MM.1S (cell line): Measurements from ENCODE around the gene DIMT1.

ENCODE experiments used
- EZH2 ChIP-seq: fragments of 300-600 bp; sonication (generic); optimal IDR thresholded peaks from 2 replicates; pipeline ENCODE3; 2017; ENCODE audit warnings: low read depth, mild to moderate bottlenecking, antibody characterized with exemption, low read length, mixed read lengths
- TF ChIP-seq, protein P1 (sequence below): fragments of 300-600 bp; sonication (generic); IDR thresholded peaks from 2 replicates; pipeline ENCODE4 v1.5.1; 2016; ENCODE audit warnings: antibody characterized with exemption, low read length, mixed read lengths

DNA sequence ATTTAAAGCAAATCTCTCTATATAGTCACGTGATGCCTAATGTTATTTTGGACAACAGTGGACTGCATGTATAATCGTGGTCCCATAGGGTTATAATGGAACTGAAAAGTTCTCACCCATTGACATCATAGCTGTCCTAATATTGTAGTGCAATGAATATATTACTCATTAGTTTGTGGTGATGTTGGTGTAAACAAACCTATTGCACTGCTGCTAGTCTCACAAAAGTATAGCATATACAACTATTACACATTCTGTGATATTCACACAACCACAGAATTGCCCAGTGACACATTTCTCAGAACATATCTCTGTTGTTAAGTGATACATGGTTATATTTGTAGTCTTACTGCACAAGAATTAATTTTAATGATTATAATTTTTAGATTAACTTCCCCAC is 46.6 kb upstream of the DIMT1 start:
- TF ChIP-seq, protein P1, sequence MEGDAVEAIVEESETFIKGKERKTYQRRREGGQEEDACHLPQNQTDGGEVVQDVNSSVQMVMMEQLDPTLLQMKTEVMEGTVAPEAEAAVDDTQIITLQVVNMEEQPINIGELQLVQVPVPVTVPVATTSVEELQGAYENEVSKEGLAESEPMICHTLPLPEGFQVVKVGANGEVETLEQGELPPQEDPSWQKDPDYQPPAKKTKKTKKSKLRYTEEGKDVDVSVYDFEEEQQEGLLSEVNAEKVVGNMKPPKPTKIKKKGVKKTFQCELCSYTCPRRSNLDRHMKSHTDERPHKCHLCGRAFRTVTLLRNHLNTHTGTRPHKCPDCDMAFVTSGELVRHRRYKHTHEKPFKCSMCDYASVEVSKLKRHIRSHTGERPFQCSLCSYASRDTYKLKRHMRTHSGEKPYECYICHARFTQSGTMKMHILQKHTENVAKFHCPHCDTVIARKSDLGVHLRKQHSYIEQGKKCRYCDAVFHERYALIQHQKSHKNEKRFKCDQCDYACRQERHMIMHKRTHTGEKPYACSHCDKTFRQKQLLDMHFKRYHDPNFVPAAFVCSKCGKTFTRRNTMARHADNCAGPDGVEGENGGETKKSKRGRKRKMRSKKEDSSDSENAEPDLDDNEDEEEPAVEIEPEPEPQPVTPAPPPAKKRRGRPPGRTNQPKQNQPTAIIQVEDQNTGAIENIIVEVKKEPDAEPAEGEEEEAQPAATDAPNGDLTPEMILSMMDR = no peak
- no peak for TF ChIP-seq EZH2
